Neuronal stem cell (in vitro differentiated cells): ENCODE results near the gene KCNH2. TPM values are rescaled to one million over a fixed set of nuclear protein-coding genes. Genes with fewer than 3 reads are reported as not detected.
"Not testable (repeated sequence)": the region's sequence is repeated elsewhere in the genome, so short reads cannot be mapped to it uniquely, and the experiment has no call there.

Experiments used
- DNase-seq: peaks from one replicate; pipeline ENCODE4 v3.0.0-alpha.2; 2013; ENCODE audit warnings: low spot score
- H2AFZ ChIP-seq: one replicate; pipeline ENCODE4 v1.6.1; 2013; ENCODE audit warnings: mild to moderate bottlenecking, low read length, inconsistent platforms
- H2AK5ac ChIP-seq: 2 replicates; pipeline ENCODE4 v1.6.1; 2013; ENCODE audit warnings: low read depth, mild to moderate bottlenecking, inconsistent platforms, low read length, moderate library complexity, mixed read lengths
- H2BK120ac ChIP-seq: 2 replicates; pipeline ENCODE4 v1.6.1; 2013; ENCODE audit warnings: low read depth, mild to moderate bottlenecking, inconsistent platforms, low read length, moderate library complexity, mixed read lengths
- H2BK12ac ChIP-seq: one replicate; pipeline ENCODE4 v1.6.1; 2013; ENCODE audit warnings: low read length, inconsistent platforms
- H2BK15ac ChIP-seq: 2 replicates; pipeline ENCODE4 v1.6.1; 2013; ENCODE audit warnings: mild to moderate bottlenecking, low read length, inconsistent platforms, mixed read lengths
- H2BK5ac ChIP-seq: one replicate; pipeline ENCODE4 v1.6.1; 2013; ENCODE audit warnings: inconsistent platforms, mild to moderate bottlenecking, low read length, moderate library complexity
- H3K14ac ChIP-seq: one replicate; pipeline ENCODE4 v1.6.1; 2013; ENCODE audit warnings: low read length, inconsistent platforms
- H3K18ac ChIP-seq: 2 replicates; pipeline ENCODE4 v1.6.1; 2013; ENCODE audit warnings: low read length, inconsistent platforms
- H3K23ac ChIP-seq: 2 replicates; pipeline ENCODE4 v1.6.1; 2013; ENCODE audit warnings: low read depth, mild to moderate bottlenecking, mixed read lengths, low read length, inconsistent platforms; ENCODE audit not compliant: poor library complexity
- H3K27ac ChIP-seq: replicated peaks from 3 replicates; pipeline ENCODE4 v1.5.1; 2013; ENCODE audit warnings: low read length, inconsistent platforms
- H3K27me3 ChIP-seq, 3 experiments: 2 replicates each; pipeline ENCODE4 v1.6.1; 2013; ENCODE audit warnings: low read length in 3 of 3, mild to moderate bottlenecking in 2 of 3, inconsistent platforms in 1 of 3, low read depth in 1 of 3, mixed read lengths in 1 of 3, moderate library complexity in 1 of 3; ENCODE audit not compliant: control insufficient read depth in 3 of 3, insufficient read depth in 3 of 3
- H3K36me3 ChIP-seq, 2 donors: replicated peaks in 1 of 2; 2 replicates each; pipeline ENCODE4 v1.6.1; 2013; ENCODE audit warnings: low read length in 2 of 2; ENCODE audit not compliant: control insufficient read depth in 2 of 2, insufficient read depth in 2 of 2
- H3K4ac ChIP-seq: 2 replicates; pipeline ENCODE4 v1.6.1; 2013; ENCODE audit warnings: inconsistent platforms, mild to moderate bottlenecking, low read length, moderate library complexity
- H3K4me1 ChIP-seq, 2 donors: 1 replicate in 1 of 2; 2 replicates in 1 of 2; pipeline ENCODE4 v1.6.1; 2013; ENCODE audit warnings: low read length in 2 of 2, low read depth in 1 of 2; ENCODE audit not compliant: control insufficient read depth in 2 of 2, insufficient read depth in 1 of 2
- H3K4me2 ChIP-seq: one replicate; pipeline ENCODE4 v1.6.1; 2013; ENCODE audit warnings: mild to moderate bottlenecking, low read length, inconsistent platforms; ENCODE audit not compliant: insufficient read depth, poor library complexity, severe bottlenecking
- H3K4me3 ChIP-seq, 2 donors: 2 replicates each; pipeline ENCODE4 v1.5.1; 2013; ENCODE audit warnings: low read length in 2 of 2, mild to moderate bottlenecking in 2 of 2, inconsistent platforms in 1 of 2, moderate library complexity in 1 of 2
- H3K79me1 ChIP-seq: one replicate; pipeline ENCODE4 v1.6.1; 2013; ENCODE audit warnings: low read depth, mild to moderate bottlenecking, inconsistent platforms, low read length, moderate library complexity
- H3K9ac ChIP-seq: one replicate; pipeline ENCODE4 v1.6.1; 2013; ENCODE audit warnings: mild to moderate bottlenecking, low read depth, low read length, inconsistent platforms; ENCODE audit not compliant: poor library complexity
- H3K9me3 ChIP-seq, 2 donors: replicated peaks in 1 of 2; 2 replicates each; pipeline versions ENCODE3 to v1.6.1; 2013; ENCODE audit warnings: low read length in 2 of 2, mild to moderate bottlenecking in 2 of 2, inconsistent platforms in 1 of 2, low read depth in 1 of 2, mixed read lengths in 1 of 2, moderate library complexity in 1 of 2; ENCODE audit not compliant: control insufficient read depth in 2 of 2, insufficient read depth in 1 of 2
- H4K8ac ChIP-seq: one replicate; pipeline ENCODE4 v1.6.1; 2013; ENCODE audit warnings: low read depth, mild to moderate bottlenecking, inconsistent platforms, low read length, moderate library complexity
- H4K91ac ChIP-seq: one replicate; pipeline ENCODE4 v1.6.1; 2013; ENCODE audit warnings: low read length, low read depth, mild to moderate bottlenecking, inconsistent platforms; ENCODE audit not compliant: poor library complexity
- WGBS, 2 donors: extraction: QIAGEN DNeasy Blood & Tissue Kit; methylation state at CpG; one replicate each; pipeline ENCODE4 v1.1.7; 2013; ENCODE audit warnings: missing lambda C conversion rate in 2 of 2, mixed read lengths in 1 of 2; ENCODE audit not compliant: insufficient read length in 2 of 2, insufficient replicate concordance in 1 of 2; ENCODE audit errors: extremely low coverage in 2 of 2; 5-methylcytosine and 5-hydroxymethylcytosine counted together
- polyA plus RNA-seq, 2 experiments: library from polyadenylated mRNA; stranded (reverse); fragments of 200-250 nt; gene quantifications; one replicate each; pipeline ENCODE4 v1.2.3, GENCODE V29; 2013

The KCNH2 gene, protein sequence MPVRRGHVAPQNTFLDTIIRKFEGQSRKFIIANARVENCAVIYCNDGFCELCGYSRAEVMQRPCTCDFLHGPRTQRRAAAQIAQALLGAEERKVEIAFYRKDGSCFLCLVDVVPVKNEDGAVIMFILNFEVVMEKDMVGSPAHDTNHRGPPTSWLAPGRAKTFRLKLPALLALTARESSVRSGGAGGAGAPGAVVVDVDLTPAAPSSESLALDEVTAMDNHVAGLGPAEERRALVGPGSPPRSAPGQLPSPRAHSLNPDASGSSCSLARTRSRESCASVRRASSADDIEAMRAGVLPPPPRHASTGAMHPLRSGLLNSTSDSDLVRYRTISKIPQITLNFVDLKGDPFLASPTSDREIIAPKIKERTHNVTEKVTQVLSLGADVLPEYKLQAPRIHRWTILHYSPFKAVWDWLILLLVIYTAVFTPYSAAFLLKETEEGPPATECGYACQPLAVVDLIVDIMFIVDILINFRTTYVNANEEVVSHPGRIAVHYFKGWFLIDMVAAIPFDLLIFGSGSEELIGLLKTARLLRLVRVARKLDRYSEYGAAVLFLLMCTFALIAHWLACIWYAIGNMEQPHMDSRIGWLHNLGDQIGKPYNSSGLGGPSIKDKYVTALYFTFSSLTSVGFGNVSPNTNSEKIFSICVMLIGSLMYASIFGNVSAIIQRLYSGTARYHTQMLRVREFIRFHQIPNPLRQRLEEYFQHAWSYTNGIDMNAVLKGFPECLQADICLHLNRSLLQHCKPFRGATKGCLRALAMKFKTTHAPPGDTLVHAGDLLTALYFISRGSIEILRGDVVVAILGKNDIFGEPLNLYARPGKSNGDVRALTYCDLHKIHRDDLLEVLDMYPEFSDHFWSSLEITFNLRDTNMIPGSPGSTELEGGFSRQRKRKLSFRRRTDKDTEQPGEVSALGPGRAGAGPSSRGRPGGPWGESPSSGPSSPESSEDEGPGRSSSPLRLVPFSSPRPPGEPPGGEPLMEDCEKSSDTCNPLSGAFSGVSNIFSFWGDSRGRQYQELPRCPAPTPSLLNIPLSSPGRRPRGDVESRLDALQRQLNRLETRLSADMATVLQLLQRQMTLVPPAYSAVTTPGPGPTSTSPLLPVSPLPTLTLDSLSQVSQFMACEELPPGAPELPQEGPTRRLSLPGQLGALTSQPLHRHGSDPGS
- 9.1 TPM for polyA plus RNA-seq (2013, experiment 1 of 2)
- polyA plus RNA-seq (2013, experiment 2 of 2), result 9.1 TPM

DNA sequence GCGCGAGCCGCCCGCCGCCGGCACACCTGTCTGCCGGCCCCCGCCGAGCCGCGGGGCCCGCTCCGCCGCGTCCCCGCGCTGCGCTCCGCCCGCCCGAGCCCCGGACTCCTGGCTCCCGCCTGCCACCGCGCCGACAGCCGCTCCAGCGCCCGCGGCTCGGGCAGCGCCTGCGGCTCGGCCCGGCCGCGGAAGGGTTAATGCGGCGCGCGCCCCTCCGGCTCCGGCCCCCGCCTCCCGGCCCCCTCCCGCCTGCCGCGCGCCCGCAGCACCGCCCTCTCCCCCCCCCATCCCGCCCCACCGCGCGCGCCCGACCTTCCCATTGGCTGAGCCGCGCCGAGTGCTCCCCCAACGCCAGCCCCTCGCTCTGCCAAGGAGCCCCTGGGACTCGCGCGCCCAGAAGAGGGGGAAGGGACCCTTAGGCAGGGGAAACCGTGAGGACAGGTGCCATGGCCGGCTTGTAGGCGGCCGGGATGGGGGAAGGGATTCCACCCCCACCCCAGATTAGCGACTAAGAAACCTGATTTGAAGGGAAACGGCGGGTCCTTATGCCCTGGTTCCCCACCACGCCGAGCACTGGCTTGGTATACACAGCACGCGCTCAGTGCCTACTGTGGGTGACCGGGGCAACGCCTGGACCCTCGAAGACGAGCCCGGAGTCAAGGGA is at the start of gene KCNH2:
Gene KCNH2 (minus strand): TSS at position 196 of the 664 bp plus-strand sequence. CDS start 408 bp downstream, outside the sequence.
- Histone ChIP-seq H2AK5ac (peak within 1 kb of the TSS; percentile 60), H3K4me2 (peak within 1 kb of the TSS; percentile 83), H2AFZ (peak within 1 kb of the TSS; percentile 96), H3K27me3 (peaks cover 0 to 44% (median 17%) of the 10 kb centered on the region in 3 experiments), H3K18ac (peak within 1 kb of the TSS; percentile 84), H3K27ac (peak within 1 kb of the TSS; percentile 70), H3K14ac (peak within 1 kb of the TSS; percentile 47), H4K91ac (no peak within 1 kb of the TSS), H2BK15ac (peak within 1 kb of the TSS; percentile 14), H3K9me3 (no peaks in the 10 kb centered on the region), H2BK120ac (no peak within 1 kb of the TSS), H2BK5ac (peak within 1 kb of the TSS; percentile 62), H3K23ac (peak within 1 kb of the TSS; percentile 89), H3K36me3 (no peaks in the 10 kb centered on the region), H3K4me3 (peak within 1 kb of the TSS; percentile 69 to 77), H3K79me1 (peaks cover 3% of the 10 kb centered on the region), H3K9ac (peak within 1 kb of the TSS; percentile 87), H4K8ac (no peak within 1 kb of the TSS), H2BK12ac (no peak within 1 kb of the TSS), H3K4ac (no peak within 1 kb of the TSS), H3K4me1 (peaks cover 32 to 36% of the 10 kb centered on the region in 2 donors)
- WGBS, 2 donors, result no CpG with 5 or more reads among the region's 81 CpGs
- peak; percentile 84 for DNase-seq

DNA sequence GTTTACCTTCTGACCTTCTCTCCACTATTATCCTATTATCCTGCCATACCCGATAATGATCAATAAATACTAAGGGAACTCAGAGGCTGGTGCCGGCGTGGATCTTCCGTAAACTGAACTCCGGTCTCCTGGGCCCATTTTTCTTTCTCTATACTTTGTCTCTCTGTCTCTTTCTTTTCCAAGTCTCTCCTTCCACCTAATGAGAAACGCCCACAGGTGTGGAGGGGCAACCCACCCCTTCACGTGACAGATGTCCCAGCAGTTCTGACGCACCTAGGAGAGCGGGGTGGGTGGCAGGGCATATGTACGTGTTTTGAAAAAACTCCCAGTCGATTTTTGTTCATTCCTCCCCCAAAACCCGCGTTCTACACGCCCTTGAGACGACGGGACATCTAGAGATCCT is 49.6 kb upstream of the KCNH2 start:
- peak overlapping the region; percentile 94 for H2AFZ ChIP-seq
- not testable (repeated sequence) for H3K9ac ChIP-seq, H4K8ac ChIP-seq, H2AK5ac ChIP-seq, H4K91ac ChIP-seq, H3K79me1 ChIP-seq, H3K23ac ChIP-seq, DNase-seq, H3K9me3 ChIP-seq, H3K36me3 ChIP-seq, H3K27me3 ChIP-seq, H3K14ac ChIP-seq, H2BK12ac ChIP-seq, H3K4ac ChIP-seq, H2BK5ac ChIP-seq, H3K18ac ChIP-seq, H3K27ac ChIP-seq, H2BK120ac ChIP-seq, H2BK15ac ChIP-seq
- no CpG with 5 or more reads among the region's 16 CpGs for WGBS, 2 donors
- peak overlapping the region; percentile 85 for H3K4me2 ChIP-seq
- H3K4me3 ChIP-seq, result peak overlapping the region; percentile 70 to 77
- peaks cover 5 to 13% of the 10 kb centered on the region in 2 donors for H3K4me1 ChIP-seq

DNA sequence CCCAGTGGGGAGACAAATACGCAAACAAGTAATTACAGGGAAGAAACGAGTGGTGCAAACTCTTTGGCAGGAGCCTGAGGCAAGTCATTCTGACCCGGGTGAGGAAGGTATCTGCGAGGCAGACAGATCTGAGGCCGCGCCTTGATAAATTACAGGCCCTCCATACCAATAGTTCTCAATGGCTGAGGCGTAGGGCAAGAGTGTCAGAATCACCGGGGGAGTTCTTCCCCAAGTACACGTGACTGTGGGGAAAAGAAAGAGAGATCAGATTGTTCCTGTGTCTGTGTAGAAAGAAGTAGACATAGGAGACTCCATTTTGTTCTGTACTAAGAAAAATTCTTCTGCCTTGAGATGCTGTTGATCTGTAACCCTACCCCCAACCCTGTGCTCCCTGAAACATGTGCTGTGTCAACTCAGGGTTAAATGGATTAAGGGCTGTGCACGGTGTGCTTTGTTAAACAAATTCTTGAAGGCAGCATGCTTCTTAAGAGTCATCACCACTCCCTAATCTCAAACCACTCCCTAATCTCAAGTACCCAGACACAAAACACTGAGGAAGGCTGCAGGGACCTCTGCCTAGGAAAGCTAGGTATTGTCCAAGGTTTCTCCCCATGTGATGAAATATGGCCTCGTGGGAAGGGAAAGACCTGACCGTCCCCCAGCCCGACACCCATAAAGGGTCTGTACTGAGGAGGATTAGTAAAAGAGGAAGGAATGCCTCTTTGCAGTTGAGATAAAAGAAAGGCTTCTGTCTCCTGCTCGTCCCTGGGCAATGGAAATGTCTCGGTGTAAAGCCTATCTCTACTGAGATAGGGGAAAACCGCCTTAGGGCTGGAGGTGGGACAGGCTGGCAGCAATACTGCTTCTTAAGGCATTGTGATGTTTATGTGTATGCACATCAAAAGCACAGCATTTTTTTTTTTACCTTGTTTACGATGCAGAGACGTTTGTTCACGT is 48.9 kb upstream of the KCNH2 start:
- not testable (repeated sequence) for DNase-seq, H3K9ac ChIP-seq, H3K18ac ChIP-seq, H3K9me3 ChIP-seq, H2AK5ac ChIP-seq, H2BK15ac ChIP-seq, H3K36me3 ChIP-seq, H3K4ac ChIP-seq, H4K8ac ChIP-seq, H4K91ac ChIP-seq, H3K79me1 ChIP-seq, H2BK5ac ChIP-seq, H3K4me2 ChIP-seq, H2BK12ac ChIP-seq, H3K27me3 ChIP-seq, H2BK120ac ChIP-seq, H3K23ac ChIP-seq
- Histone ChIP-seq H2AFZ (peak overlapping the region; percentile 94), H3K14ac (peak overlapping the region; percentile 38), H3K4me3 (peak overlapping the region in 1 of 2 donors; percentile 77), H3K27ac (peak overlapping the region; percentile 5), H3K4me1 (peaks cover 5 to 13% of the 10 kb centered on the region in 2 donors)
- no CpG with 5 or more reads among the region's 19 CpGs for WGBS, 2 donors
